PC-9 (cell line): ENCODE results near the gene TAS1R3.

Source experiments
- CTCF ChIP-seq: fragments of 200-600 bp; sonication (generic); conservative IDR thresholded peaks from 2 replicates; pipeline ENCODE4 v1.6.1; 2017; ENCODE audit warnings: mixed run types, antibody characterized with exemption, mild to moderate bottlenecking, moderate library complexity
- EZH2 ChIP-seq: fragments of 200-600 bp; sonication (generic); IDR thresholded peaks from 2 replicates; pipeline ENCODE4 v1.8.0; 2017; ENCODE audit warnings: antibody characterized with exemption, low read depth

GRCh38 chr1:1353389-1354151 lies 22.5 kb downstream of the TAS1R3 start:
- TF ChIP-seq CTCF: no peak
- no peak for TF ChIP-seq EZH2
